ENCODE data around the gene MCC.

GRCh38 chr5:113227798-113228197 lies 260.5 kb downstream of the MCC start:
- TF ChIP-seq POLR2A (IDR thresholded peaks at IDR 0.05; ENCODE audit: low read length) (no peak), GATA1 (IDR thresholded peaks at IDR 0.05; ENCODE audit: low read depth, low read length) (no peak)

Data from erythroblast (primary cell).